Neutrophil (primary cell): ENCODE results near the gene HHIPL1.
A peak's percentile ranks its signal among the peaks of the same experiment; 100 is the strongest.

Source experiments
- H3K27ac ChIP-seq: fragments of 200-600 bp; sonication (generic); 2 replicates; pipeline ENCODE4 v1.5.1; 2016; ENCODE audit warnings: mild to moderate bottlenecking, moderate library complexity
- H3K27me3 ChIP-seq: fragments of 200-600 bp; sonication (generic); 2 replicates; pipeline ENCODE4 v1.6.0; 2016; ENCODE audit warnings: mild to moderate bottlenecking
- H3K36me3 ChIP-seq: fragments of 200-600 bp; sonication (generic); 2 replicates; pipeline ENCODE4 v1.5.1; 2017
- H3K4me1 ChIP-seq, 2 experiments: fragments of 200-600 bp in 1 of 2; sonication (generic) in 1 of 2; 1 replicate in 1 of 2; 2 replicates in 1 of 2; pipeline versions ENCODE4 v1.5.1 to v1.6.1; 2013 to 2016; ENCODE audit warnings: low read depth in 1 of 2, low read length in 1 of 2, mild to moderate bottlenecking in 1 of 2, moderate library complexity in 1 of 2; ENCODE audit not compliant: control insufficient read depth in 1 of 2, insufficient read depth in 1 of 2
- H3K4me3 ChIP-seq, 2 experiments: fragments of 200-600 bp in 1 of 2; sonication (generic) in 1 of 2; 1 replicate in 1 of 2; 2 replicates in 1 of 2; pipeline ENCODE4 v1.5.1; 2013 to 2016; ENCODE audit warnings: low read depth in 1 of 2, low read length in 1 of 2, mild to moderate bottlenecking in 1 of 2, moderate library complexity in 1 of 2
- H3K9me3 ChIP-seq: fragments of 200-600 bp; sonication (generic); 2 replicates; pipeline ENCODE4 v1.5.1; 2016
- CTCF ChIP-seq: fragments of 200-600 bp; sonication (generic); IDR thresholded peaks from 2 replicates; pipeline ENCODE4 v1.5.1; 2016; ENCODE audit warnings: antibody characterized with exemption

HHIPL1 gene

GRCh38 chr14:99670361-99671234 lies 25.7 kb downstream of the HHIPL1 start:
- Histone ChIP-seq H3K4me3 (no peak overlapping the region), H3K27me3 (peaks cover 24% of the 10 kb centered on the region)
- TF ChIP-seq CTCF, result no peak

GRCh38 chr14:99671235-99672224 lies 26.6 kb downstream of the HHIPL1 start:
- peaks cover 33% of the 10 kb centered on the region for H3K27me3 ChIP-seq
- no peaks in the 10 kb centered on the region for H3K36me3 ChIP-seq
- no peak overlapping the region for H3K4me3 ChIP-seq
- no peak for TF ChIP-seq CTCF
- H3K9me3 ChIP-seq, result no peaks in the 10 kb centered on the region
- peaks cover 0 to 11% of the 10 kb centered on the region in 2 experiments for H3K4me1 ChIP-seq
- no peak overlapping the region for H3K27ac ChIP-seq

More at GRCh38 chr14:99670361-99671234, 25.7 kb downstream of the HHIPL1 start:
- Histone ChIP-seq H3K27ac (no peak overlapping the region), H3K9me3 (no peaks in the 10 kb centered on the region), H3K36me3 (no peaks in the 10 kb centered on the region), H3K4me1 (peaks cover 0 to 11% of the 10 kb centered on the region in 2 experiments)

GRCh38 chr14:99672506-99673304 lies 27.8 kb downstream of the HHIPL1 start:
- Histone ChIP-seq H3K4me1 (peaks cover 0 to 11% of the 10 kb centered on the region in 2 experiments), H3K4me3 (no peak overlapping the region), H3K9me3 (peaks cover 6% of the 10 kb centered on the region), H3K27ac (peak overlapping the region; percentile 43), H3K27me3 (peaks cover 43% of the 10 kb centered on the region), H3K36me3 (no peaks in the 10 kb centered on the region)
- TF ChIP-seq CTCF, result no peak

- no peak overlapping the region for H3K4me3 ChIP-seq
- H3K27me3 ChIP-seq, result peaks cover 45% of the 10 kb centered on the region
These were observed 28.6 kb downstream of the HHIPL1 start for GRCh38 chr14:99673305-99674063.

More at GRCh38 chr14:99673305-99674063, 28.6 kb downstream of the HHIPL1 start:
- Histone ChIP-seq H3K9me3 (peaks cover 7% of the 10 kb centered on the region), H3K36me3 (no peaks in the 10 kb centered on the region), H3K4me1 (peaks cover 0 to 11% of the 10 kb centered on the region in 2 experiments), H3K27ac (no peak overlapping the region)
- TF ChIP-seq CTCF, result no peak
